ENCODE measurements around the gene ADCY3.
"Not testable (repeated sequence)": the region's sequence is repeated elsewhere in the genome, so short reads cannot be mapped to it uniquely, and the experiment has no call there.

ADCY3 gene

DNA sequence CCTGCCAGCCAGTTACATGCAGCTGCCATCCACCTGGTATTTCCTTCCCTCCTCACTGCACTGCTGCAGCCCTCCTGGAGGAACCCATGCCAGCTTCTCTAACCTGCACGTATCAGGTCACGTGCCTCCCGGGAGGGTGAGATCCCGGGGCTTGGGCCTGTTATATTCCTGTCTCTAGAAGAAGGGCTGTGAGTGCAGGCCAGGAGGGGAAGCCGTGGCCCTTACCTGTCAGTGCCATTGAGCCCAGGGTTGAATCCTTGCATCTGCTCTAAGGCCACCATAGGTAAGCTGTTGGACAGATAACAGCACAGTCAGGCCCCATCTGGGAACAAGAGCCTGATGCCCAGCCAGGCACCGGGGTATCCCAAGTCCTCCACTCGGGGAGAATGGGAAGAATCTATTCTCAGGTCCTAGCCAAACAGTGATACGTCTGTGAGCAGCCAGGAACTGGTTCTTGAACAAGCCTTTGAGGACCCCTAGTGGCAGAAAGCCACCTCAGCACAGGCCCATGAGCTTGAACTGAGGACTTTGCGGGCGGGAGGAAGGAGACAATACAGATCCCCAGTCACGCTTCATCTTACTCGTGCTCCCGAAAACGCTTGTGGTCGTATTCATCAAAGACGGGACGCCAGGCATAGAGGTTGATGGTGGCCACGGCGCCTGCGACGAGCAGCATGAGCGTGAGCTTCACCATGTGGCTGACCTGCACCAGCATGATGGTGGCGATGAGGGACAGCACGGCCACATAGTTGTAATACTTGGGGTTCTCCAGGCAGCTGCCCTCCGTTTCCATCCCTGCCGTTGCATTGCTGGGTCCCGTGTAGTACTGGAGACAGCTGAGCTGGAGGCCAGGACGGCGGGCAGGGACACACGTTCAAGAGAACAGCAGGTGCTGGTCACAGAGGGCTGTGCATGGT lies 92.5 kb downstream of the ADCY3 start:
- DNase-seq = peak; percentile 53

DNA sequence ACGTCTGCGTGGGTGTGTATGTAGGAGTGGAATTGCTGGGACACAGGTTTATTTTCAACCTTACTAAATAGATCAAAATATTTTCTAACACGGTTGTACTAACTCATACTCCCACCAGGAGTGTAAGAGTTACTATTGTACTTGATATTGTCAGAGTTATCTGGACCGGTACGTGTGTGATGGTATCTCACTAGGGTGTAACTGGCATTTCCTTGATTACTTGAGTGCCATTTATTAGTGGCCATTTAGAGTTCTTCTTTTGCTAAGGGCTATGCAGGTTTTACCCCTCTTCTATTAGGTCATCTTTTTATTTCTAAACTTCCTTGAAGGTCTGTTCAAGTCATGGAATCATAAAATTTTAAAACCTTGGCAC lies 93.3 kb downstream of the ADCY3 start:
- no peak for DNase-seq

DNA sequence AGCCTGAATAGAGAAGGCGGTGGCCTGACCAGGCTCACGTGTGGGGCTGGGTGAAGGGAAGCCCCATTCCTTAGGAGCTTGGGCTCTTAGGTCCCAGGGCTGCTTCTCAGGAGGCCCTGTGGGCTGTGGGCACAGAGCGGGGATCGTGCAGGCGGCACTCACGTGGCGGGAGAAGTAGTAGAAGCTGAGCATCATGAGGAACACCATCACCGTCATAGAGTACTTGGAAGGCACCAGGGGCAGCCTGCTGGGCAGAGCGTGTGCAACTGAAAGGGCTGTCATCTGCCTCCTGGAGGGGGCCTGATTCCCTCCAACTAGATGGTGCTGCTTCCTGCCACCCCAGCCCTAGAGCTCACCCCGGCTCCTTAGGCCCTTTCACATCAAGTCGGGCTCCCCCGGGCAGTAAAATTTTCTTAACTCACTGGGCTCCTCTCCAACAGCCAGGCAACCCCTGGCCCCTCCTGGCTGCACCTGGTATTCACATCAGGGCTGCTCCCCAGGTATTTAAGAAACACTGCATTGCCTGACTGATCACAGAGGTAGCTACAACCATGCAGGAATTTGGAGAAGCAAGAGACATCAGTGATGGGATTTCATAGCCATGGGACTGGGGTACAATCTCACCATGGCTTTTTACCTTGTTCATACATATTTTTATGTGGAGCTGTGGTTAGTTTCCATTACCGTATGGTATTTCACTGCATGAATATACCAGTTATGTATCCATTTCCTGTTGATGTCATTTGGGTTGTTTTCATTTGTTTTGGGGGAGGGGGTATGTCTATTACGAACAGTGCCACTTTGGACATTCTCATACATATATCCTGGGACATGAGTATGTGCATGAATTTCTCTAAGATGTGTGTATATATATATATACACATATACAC lies 93.9 kb downstream of the ADCY3 start:
- no peak for DNase-seq

DNA sequence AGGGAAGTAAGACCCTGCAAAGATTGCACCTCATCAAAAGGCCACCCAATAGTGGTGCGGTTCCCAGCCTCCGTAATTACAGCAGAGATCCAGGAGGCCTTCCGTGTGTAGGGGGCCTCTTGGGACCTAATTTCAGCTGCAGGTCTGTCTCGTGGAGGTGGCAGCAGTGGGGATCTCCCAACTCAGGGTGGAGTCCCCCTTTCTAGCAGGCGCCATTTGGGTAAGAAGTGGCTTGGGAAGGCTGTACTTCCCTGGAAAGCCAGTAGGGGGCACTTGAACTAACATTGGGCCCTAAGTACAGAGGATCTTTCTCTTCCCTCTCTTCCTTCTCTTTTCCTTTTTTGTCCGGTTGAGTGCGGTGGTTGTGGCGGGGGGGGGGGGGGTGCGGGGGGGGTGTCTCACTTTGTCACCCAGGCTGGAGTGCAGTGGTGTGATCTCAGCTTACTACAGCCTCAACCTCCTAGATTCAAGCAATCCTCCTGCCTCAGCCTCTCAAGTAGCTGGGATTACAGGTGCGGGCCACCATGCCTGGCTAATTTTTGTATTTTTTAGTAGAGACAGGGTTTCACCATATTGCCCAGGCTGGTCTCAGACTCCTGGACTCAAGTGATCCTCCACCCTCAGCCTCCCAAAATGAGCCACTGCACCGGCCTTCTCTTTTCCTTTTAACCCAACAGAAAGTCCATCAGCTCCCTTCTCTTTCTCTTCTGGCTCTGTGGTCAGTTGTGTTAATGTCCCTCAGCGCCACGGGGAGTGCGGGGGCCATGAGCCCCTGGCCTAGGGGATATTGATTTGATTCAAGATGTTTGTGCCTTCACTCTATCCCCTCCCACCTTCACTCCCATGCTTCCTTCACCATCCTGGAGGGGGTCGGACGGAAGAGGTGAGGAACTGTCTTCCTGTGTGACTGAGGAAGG lies 94.8 kb downstream of the ADCY3 start:
- DNase-seq = no peak

DNA sequence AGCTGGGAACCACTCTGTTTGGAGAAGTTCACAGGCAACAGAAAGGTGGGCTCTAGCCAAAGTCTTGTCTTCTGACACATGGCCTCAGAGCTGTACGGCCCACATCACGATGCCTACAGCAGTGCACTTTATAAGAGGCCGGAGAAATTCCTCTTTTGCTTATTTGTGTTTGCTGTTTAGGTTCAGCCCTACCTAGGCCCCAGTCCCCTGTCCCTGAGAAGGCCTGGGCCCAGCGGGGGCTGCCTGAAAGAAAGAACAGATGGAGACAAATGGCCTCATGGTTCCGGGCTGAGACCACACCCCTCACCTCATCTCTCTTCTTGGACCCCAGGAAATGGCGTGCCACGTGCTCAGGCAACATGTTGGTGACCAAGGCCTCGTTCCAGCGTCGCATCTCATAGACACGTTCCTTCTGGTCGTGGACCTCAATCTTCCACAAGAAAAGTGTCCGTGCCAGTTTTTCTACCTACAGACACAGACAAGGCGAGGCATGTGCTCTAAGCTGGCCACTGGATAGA lies 95.9 kb downstream of the ADCY3 start:
- no peak for DNase-seq

DNA sequence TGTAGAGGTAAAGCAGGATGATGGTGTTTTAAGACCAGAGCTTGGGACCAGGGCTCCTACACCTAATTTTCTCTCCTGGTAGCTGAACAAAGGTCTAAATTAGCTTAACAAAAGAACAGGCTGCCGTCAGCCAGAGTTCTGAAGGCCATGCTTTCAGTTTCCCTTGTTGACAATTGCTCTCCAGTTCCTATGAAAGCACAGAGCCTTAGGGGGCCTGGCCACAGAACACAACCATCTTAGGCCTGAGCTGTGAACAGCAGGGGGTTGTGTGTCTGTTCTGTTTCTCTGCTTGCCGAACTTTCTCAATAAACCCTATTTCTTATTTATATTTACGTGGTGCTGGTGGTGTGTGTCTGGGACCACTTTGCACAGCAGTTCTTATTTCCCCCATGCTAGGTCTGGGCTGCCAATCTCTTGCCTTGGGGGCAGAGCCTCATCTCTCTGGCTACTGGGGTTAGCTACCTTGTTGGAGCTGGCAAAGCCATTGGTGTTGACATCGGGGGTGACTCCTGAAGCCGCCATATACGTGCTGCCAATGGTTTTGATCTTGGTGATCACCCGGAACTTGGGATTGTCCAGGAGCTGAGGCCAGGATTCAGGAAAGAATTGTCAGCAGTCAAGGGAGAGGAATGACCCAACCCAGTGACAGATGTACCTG lies 97.9 kb downstream of the ADCY3 start:
- no peak for DNase-seq

DNA sequence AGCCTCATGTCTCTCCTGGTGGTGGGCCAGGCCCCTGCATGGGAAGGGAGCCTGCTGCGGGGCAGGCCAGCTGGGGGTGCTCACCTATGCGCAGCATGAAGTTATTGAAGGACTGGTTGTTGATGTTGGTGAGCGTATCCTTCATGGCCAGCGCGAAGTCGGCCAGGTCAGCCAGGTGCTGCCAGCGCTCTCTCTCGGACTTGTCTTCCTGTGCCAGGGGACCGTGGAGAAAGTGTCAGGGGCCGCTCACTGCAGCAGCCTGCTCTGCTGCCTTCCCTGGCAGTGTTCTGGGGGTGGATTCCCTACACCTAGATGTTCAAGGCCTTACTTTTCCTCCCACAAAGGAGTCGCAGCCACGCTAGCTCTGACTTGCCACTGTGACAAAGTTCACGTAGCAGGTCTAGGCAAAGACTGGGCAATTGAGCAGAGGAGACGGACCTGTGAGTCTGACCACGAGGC lies 98.6 kb downstream of the ADCY3 start:
- no peak for DNase-seq

DNA sequence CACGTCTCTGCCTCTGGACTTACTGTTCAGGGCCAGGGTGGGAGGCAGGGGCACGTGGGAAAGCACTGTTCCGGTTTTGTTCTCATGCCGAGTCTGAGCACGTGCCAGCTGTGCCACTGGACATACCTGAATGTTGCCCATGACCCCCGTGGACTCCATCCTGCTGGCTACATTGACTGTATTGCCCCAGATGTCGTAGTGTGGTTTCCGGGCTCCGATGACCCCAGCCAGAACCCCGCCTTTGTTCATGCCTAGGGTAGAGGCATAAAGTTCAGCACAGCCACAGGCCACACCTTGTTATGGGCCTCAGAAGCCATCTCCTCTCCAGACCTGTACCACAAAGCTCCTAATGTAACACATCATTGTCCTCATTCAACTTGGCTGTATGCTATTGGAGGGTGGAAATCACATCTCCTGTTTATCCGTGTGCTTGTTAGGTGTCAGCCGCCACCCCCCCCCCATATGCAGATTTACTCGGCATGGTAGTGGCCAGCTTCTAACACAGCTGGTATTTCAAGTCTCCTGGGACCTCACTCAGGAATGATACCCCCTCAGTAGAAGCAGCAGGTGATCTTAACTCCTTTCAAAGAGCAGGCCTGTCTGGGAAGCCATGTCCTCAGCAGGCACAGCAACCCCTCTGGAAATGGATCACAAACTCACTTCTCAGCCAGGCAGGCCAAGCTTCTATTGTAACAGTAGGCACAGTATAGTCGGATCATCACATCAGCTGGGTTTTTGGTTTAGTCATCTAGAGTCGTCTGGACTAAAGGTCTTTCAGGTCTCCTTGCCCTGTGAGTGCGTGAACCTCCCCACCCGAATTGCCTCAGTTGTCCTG lies 99.2 kb downstream of the ADCY3 start:
- DNase-seq = no peak

DNA sequence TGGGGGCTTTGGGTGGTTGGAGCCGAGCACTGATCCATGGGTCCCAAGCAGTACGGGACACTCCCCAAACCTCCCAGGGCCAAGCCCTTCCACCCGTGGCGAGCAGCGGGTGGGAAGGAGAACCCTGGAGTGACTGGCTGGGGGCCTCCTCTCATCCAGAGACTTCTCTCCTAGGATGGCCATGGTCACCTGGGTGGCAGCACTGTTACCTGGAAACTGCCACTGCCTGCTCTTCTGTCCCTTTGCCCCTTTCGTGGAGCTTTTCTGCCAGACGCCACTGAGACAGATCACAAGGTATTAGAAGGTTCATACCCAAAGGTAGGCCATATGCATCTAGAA lies 99.9 kb downstream of the ADCY3 start:
- DNase-seq = no peak

DNA sequence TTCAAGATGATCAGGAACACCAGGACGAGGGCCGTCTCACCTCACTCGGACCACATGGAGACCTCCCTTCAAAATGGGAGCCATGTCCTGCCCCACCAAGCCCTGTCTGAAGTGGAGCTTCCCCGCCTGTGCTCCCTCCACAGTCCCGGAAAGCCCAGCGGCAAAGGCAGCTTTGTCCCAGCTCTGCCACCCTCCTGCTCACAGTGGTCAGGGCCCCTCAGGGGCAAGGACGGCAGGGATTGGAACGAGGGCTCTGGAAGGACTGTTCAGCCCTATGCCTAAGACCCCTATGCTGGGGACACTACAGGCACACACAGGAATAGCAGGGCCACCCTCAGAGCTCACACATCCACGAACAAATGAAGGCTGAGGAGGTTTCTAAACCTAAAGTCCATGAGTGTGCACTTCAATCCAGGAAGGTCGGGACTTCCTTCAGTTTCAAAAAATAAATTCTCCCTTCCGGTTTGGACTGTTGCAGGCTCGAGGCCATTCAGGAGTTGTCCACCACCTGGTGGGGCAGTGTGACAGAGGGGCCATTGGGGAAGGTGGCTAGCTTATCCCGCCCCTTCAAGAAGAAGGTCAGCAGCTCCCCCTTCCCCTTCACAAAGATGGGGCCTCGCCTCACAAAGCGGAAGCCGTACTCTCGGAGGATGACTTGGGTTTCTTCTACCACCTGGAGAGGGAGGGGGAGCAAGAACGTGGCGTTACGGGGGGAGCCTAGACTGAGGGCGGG lies 100.4 kb downstream of the ADCY3 start:
- no peak for DNase-seq

DNA sequence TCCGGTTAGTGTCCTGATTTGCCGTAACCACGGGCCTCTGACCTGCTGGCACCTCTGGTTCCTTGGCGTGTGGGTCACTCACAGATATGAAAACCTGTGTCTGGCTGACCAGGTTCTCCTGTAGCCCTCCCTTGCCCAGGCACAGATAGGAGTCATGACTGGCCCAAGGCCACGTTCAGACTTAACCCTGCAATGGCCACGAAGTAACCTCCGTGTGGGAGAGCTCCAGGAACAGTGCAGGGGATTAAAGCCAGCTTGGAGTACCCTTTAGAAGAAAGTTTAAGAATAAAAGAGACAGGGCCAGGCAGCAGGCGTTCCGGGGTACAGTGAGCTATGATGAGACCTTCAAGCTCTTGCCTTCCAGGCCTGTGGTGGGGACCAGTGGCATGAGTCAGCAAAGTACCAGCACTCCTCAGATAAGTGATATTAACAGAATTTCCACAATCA lies 101.3 kb downstream of the ADCY3 start:
- no peak for DNase-seq

DNA sequence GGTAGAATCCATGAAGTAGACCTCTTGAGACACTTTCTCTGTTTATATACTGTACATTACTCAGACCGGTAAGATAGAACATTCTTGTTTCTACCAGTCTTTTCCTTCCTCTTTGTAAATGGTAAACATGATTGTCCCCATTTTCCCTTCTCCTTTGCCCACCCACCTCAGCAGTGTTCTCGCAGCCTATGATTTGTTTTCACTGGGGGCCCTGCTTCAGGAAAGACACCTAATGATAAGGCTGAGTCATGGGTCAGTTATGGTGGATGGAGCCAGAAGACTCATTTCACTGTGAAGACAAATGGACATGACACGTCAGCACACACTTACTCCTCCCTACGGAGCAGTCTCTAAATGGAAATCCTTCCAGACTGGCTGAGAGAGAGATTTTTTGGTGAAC lies 103.2 kb downstream of the ADCY3 start:
- no peak for DNase-seq

DNA sequence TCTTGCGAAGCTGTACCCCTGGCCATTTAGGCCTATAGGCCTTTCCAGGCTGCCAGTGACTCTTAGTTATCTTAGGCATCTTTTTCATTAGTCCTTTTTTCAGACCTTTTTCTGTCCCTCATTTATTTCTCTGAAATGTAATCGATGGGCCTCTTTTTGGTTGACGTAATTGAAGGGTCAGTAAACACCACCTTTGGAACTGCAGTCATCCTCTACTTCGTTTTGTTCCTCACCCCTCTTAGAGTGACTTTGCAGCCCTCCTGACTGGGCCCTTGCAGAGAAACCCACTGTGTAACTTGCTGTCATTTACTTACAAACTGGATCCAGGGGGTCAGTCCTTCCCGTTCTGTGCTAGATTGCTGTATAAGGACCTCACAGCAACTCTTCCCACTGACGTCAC lies 103.6 kb downstream of the ADCY3 start:
- no peak for DNase-seq

DNA sequence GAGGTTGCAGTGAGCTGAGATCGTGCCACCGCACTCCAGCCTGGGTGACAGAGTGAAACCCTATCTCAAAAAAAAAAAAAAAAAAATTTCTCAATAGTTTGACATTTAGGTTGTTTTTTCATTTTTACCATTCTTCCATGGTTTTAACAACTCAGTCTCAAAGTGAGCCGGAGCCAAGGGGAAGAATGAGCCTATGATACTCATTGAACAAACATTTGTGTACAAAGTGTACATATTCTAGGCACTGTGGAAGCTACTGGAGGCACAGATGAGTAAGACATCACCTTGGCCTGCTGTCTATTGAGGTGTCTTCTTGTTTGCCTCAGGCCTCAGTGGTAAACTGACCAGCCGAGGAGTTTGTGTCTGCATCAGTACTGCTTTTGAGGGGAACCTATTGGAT lies 104.9 kb downstream of the ADCY3 start:
- no peak for DNase-seq

DNA sequence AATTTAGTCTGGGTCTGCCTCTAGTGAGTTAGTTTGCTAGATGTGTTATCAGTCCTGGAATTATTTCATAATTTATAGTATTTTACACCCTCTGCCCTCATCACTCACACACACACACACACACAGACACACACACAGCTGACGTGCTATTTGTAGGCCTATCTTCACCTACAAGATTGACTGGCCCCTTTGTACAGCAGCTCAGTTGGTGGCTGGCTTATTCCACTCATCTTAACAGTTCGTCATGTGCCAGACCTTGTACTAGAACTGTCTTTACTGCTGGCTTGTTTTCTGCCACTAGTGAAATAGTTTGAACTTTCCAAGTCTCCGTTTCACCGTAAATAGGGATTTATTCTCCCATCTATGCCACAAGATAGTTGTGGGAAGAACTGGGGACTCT lies 105.5 kb downstream of the ADCY3 start:
- DNase-seq = no peak

DNA sequence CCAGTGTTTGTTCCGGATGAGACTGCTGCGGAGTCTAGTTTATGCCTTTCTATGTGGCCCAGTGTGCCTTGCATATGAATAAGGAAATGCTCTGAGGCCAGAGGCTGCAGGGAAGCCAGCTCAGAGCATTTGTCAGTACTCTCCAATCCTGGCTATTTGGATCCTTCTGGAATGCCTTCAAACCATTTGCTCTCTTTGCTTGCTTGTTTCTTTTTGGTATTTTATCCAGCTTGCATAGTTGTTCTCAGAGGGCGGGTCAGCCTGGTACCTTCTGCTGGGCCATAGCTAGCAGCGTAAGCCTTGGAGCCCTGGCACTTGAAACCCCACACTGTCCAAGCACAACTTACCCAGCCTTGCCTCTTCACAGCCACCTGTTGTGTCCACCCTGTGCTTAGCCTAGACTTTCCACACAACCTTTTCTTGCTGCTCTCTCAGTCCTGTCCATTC lies 106.3 kb downstream of the ADCY3 start:
- no peak for DNase-seq

DNA sequence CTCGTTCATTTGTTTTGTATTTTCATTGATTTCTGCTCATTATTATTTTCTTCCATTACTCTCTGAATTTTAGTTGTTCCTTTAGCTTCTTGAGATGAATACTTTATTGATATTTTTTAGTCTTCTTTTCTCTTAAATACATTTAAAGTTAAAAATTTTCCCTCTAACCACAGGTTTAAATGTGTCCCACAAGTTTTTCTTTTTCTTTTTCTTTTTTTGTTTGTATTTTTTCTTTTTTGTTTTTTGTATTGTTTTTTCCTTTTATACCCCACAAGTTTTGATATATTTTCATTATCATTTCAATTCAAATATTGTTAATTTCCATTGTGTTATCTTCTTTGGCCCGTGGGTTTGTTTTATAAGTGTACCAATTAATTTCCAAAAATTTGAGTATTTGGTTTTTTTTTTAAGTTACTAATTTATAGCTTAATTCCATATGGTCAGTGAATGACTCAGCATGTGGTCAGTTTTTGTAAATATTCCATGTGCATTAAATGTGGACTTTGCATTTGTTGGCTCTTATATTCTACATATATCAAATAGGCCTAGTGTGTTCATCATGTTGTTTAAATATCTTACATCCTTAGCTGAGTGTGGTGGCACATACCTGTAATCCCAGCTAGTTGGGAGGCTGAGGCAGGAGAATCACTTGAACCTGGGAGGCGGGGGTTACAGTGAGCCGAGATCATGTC lies 110.6 kb downstream of the ADCY3 start:
- no peak for DNase-seq

DNA sequence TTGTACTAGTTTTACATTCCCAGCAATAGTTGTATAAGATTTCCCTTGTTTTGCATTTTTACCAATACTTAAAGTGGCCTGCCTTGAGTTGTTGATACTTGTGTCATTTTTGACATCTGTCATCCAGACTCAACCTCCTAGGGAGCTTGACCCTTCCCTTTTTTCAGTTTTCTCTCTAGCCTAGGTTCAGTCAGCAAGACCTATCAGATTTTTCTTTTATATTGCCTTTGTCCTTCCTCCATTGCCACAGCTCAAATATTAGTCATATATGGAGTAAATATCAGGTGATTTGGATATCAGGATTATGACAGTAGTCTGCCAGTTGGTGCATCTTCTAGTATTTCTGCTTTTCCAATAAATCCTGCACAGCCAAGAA lies 113.4 kb downstream of the ADCY3 start:
- no peak for DNase-seq

DNA sequence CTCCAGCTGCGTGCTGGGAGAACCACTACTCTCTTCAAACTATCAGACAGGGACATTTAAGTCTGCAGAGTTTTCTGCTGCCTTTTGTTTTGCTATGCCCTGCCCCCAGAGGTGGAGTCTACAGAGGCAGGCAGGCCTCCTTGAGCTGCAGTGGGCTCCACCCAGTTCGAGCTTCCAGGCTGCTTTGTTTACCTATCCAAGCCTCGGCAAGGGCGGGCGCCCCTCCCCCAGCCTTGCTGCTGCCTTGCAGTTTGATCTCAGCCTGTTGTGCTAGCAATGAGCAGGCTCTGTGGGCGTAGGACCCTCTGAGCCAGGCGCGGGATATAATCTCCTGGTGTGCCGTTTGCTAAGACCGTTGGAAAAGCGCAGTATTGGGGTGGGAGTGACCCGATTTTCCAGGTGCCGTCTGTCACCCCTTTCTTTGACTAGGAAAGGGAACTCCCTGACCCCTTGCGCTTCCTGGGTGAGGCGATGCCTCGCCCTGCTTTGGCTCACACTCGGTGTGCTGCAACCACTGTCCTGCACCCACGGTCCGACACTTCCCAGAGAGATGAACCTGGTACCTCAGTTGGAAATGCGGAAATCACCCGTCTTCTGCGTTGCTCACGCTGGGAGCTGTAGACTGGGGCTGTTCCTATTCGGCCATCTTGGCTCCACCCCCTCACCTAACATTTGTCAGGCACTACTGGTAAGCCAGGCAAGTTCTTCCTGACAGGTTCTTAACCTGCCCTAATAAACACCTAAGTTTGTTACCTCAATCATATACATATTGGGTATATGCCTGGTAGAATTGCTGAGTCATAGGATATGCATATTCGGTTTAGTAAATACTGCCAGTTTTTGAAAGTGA lies 114.0 kb downstream of the ADCY3 start:
- DNase-seq = not testable (repeated sequence)

Data from NCI-H748 treated with DMSO at 0.1 percent for 48 hours (cell line).